DND-41 (cell line): ENCODE results near the gene CBX7.

Source experiments
- ATAC-seq: fragments of 200-7000 bp; cut with Tn5 transposase; 3 replicates; pipeline ENCODE4 v1.9.1; 2021; ENCODE audit warnings: low read depth; ENCODE audit not compliant: insufficient read depth
- DNase-seq: peaks from one replicate; pipeline ENCODE4 v3.0.0-alpha.2; 2020
- H2AFZ ChIP-seq: 2 replicates; pipeline ENCODE4 v1.6.0; 2012; ENCODE audit warnings: low read depth, low read length
- H3K27ac ChIP-seq: 2 replicates; pipeline ENCODE4 v1.5.1; 2012; ENCODE audit warnings: low read length, inconsistent platforms
- H3K27me3 ChIP-seq: fragments of 200-600 bp; sonication (generic); 2 replicates; pipeline ENCODE4 v1.6.0; 2012; ENCODE audit warnings: low read length, mild to moderate bottlenecking, inconsistent platforms; ENCODE audit not compliant: insufficient read depth, poor library complexity
- H3K36me3 ChIP-seq: 2 replicates; pipeline ENCODE4 v1.5.1; 2012; ENCODE audit warnings: low read length, inconsistent platforms; ENCODE audit not compliant: insufficient read depth
- H3K4me1 ChIP-seq: 2 replicates; pipeline ENCODE4 v1.5.1; 2012; ENCODE audit warnings: mild to moderate bottlenecking, low read length; ENCODE audit not compliant: insufficient read depth
- H3K4me2 ChIP-seq: 2 replicates; pipeline ENCODE4 v1.6.0; 2012; ENCODE audit warnings: mild to moderate bottlenecking, moderate library complexity, low read length, inconsistent platforms; ENCODE audit not compliant: insufficient read depth
- H3K4me3 ChIP-seq, 2 experiments: fragments of 200-600 bp in 1 of 2; shearing (Covaris generic) in 1 of 2; 2 replicates each; pipeline ENCODE4 v1.5.1; 2012 to 2016; ENCODE audit warnings: inconsistent platforms in 2 of 2, low read length in 2 of 2, mild to moderate bottlenecking in 2 of 2, low read depth in 1 of 2, moderate library complexity in 1 of 2
- H3K79me2 ChIP-seq: 2 replicates; pipeline ENCODE4 v1.6.0; 2012; ENCODE audit warnings: low read length, inconsistent platforms; ENCODE audit not compliant: insufficient read depth
- H3K9ac ChIP-seq: 2 replicates; pipeline ENCODE4 v1.6.0; 2012; ENCODE audit warnings: low read depth, mild to moderate bottlenecking, inconsistent platforms, low read length, moderate library complexity
- H3K9me3 ChIP-seq: 2 replicates; pipeline ENCODE4 v1.5.1; 2012; ENCODE audit warnings: low read length, moderate library complexity, mild to moderate bottlenecking, inconsistent platforms; ENCODE audit not compliant: insufficient read depth, severe bottlenecking
- H4K20me1 ChIP-seq: 2 replicates; pipeline ENCODE4 v1.6.0; 2012; ENCODE audit warnings: low read length; ENCODE audit not compliant: insufficient read depth
- EZH2 ChIP-seq: IDR thresholded peaks from 3 replicates; pipeline ENCODE4 v1.6.1; 2012; ENCODE audit warnings: borderline replicate concordance, low read depth, mild to moderate bottlenecking, moderate library complexity, low read length, inconsistent platforms; ENCODE audit not compliant: severe bottlenecking
- TF ChIP-seq, protein P1 (sequence below): IDR thresholded peaks from 2 replicates; pipeline ENCODE4 v1.5.1; 2012; ENCODE audit warnings: borderline replicate concordance, low read length, moderate library complexity, mild to moderate bottlenecking; ENCODE audit not compliant: poor library complexity, severe bottlenecking; ENCODE audit errors: extremely low read depth

Gene CBX7

DNA sequence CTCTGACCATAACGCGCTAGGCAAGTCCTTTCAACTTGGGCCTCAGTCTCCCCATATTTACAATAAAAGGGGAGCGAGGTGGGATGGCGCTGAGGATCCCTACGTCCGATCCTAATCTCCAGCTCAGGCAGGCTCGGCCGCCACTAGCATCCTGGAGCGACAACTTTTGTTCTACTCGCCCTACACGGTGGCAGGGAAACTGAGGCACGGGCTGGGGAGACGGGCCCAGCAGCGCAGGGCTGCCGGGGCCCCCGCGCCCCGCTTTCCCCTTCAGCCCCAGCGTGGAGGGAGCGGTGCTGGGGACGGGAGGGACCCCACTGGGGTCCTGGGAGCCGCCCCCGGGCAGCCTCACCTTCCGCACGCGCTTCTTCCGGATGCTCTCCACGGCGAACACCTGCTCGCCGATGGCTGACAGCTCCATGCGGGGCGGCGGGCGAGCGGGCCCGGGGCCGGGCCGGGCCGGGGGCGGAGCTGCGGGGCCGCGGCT is 413 bp downstream of the CBX7 start:
- Histone ChIP-seq H3K36me3 (peaks cover 21% of the 10 kb centered on the region), H4K20me1 (no peaks in the 10 kb centered on the region), H3K4me1 (peaks cover 31% of the 10 kb centered on the region), H3K4me2 (peak overlapping the region; percentile 99), H3K4me3 (peak overlapping the region; percentile 55 to 88), H3K79me2 (peaks cover 16% of the 10 kb centered on the region; the same call in 1 of the 2 replicates), H3K9me3 (no peaks in the 10 kb centered on the region), H3K9ac (peak overlapping the region; percentile 80), H3K27ac (peak overlapping the region; percentile 79), H2AFZ (peak overlapping the region; percentile 66), H3K27me3 (peaks cover 6% of the 10 kb centered on the region)
- DNase-seq (no peak), ATAC-seq (no peak)
- TF ChIP-seq, protein P1, sequence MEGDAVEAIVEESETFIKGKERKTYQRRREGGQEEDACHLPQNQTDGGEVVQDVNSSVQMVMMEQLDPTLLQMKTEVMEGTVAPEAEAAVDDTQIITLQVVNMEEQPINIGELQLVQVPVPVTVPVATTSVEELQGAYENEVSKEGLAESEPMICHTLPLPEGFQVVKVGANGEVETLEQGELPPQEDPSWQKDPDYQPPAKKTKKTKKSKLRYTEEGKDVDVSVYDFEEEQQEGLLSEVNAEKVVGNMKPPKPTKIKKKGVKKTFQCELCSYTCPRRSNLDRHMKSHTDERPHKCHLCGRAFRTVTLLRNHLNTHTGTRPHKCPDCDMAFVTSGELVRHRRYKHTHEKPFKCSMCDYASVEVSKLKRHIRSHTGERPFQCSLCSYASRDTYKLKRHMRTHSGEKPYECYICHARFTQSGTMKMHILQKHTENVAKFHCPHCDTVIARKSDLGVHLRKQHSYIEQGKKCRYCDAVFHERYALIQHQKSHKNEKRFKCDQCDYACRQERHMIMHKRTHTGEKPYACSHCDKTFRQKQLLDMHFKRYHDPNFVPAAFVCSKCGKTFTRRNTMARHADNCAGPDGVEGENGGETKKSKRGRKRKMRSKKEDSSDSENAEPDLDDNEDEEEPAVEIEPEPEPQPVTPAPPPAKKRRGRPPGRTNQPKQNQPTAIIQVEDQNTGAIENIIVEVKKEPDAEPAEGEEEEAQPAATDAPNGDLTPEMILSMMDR = no peak
- no peak for TF ChIP-seq EZH2

GRCh38 chr22:39151329-39151975 is 1.0 kb downstream of the CBX7 start:
- Histone ChIP-seq H3K4me3 (peak overlapping the region; percentile 55 to 88; a peak in 3 of 4 replicates), H3K9ac (peak overlapping the region; percentile 80), H3K27me3 (peaks cover 6% of the 10 kb centered on the region), H3K27ac (peak overlapping the region; percentile 79; the same call in 1 of the 2 replicates), H2AFZ (peak overlapping the region; percentile 66), H3K4me1 (peaks cover 34% of the 10 kb centered on the region), H3K36me3 (peaks cover 21% of the 10 kb centered on the region), H4K20me1 (peaks cover 3% of the 10 kb centered on the region; the same call in 1 of the 2 replicates), H3K79me2 (peaks cover 16% of the 10 kb centered on the region; the same call in 1 of the 2 replicates), H3K9me3 (no peaks in the 10 kb centered on the region), H3K4me2 (peak overlapping the region; percentile 99)
- ATAC-seq (no peak), DNase-seq (no peak)
- TF ChIP-seq EZH2 = no peak
- TF ChIP-seq, protein P1 = no peak

- no peak for ATAC-seq
- TF ChIP-seq, protein P1 = no peak
- TF ChIP-seq EZH2 = no peak
- peaks cover 4% of the 10 kb centered on the region; the same call in 1 of the 2 replicates for H4K20me1 ChIP-seq
- H3K4me3 ChIP-seq = no peak overlapping the region
- no peak for DNase-seq
- peak overlapping the region; percentile 80; the same call in 1 of the 2 replicates for H3K9ac ChIP-seq
- H2AFZ ChIP-seq = no peak overlapping the region
- H3K27ac ChIP-seq = no peak overlapping the region
- H3K4me1 ChIP-seq = peaks cover 40% of the 10 kb centered on the region
- H3K9me3 ChIP-seq = no peaks in the 10 kb centered on the region
- peaks cover 6% of the 10 kb centered on the region for H3K27me3 ChIP-seq
- peaks cover 16% of the 10 kb centered on the region; the same call in 1 of the 2 replicates for H3K79me2 ChIP-seq
- peak overlapping the region; percentile 99 for H3K4me2 ChIP-seq
- peaks cover 21% of the 10 kb centered on the region for H3K36me3 ChIP-seq
Measured at GRCh38 chr22:39150848-39151215, 1.6 kb downstream of the CBX7 start.
